Measurements from ENCODE around the gene DPYD. TPM values are rescaled to one million over a fixed set of nuclear protein-coding genes. Genes with fewer than 3 reads are reported as not detected.

The DPYD gene
- total RNA-seq, 1 donor from 2014 or later, result 8.8 TPM

- no peak overlapping the region for H3K4me3 Mint-ChIP-seq (ENCODE audit: unreplicated experiment)
- no peak for FAIRE-seq
Observed at GRCh38 chr1:97167246-97167645, 753.6 kb downstream of the DPYD start.

GRCh38 chr1:97166626-97167025, 754.2 kb downstream of the DPYD start:
- no peak overlapping the region for H3K9ac ChIP-seq (ENCODE audit: low read length)

More at GRCh38 chr1:97167246-97167645, 753.6 kb downstream of the DPYD start:
- Histone ChIP-seq H3K9ac (ENCODE audit: low read length) (no peak overlapping the region), H3K9me3 (ENCODE audit: insufficient read depth, low read depth, low read length) (no peaks in the 10 kb centered on the region), H3K4me2 (ENCODE audit: low read length) (no peak overlapping the region), H3K79me2 (ENCODE audit: insufficient read depth, low read length) (no peaks in the 10 kb centered on the region), H3K4me1 (ENCODE audit: insufficient read depth, low read length) (no peaks in the 10 kb centered on the region), H3K27ac (ENCODE audit: low read depth, low read length) (no peak overlapping the region), H4K20me1 (ENCODE audit: insufficient read depth, low read length) (no peaks in the 10 kb centered on the region), H3K36me3 (ENCODE audit: insufficient read depth, low read length) (no peaks in the 10 kb centered on the region), H3K27me3 (ENCODE audit: insufficient read depth, low read length) (no peaks in the 10 kb centered on the region), H3K4me3 (ENCODE audit: insufficient read depth, low read depth, low read length) (no peak overlapping the region), H2AFZ (ENCODE audit: low read depth, low read length) (no peak overlapping the region)
- TF ChIP-seq CTCF (IDR thresholded peaks at IDR 0.05; ENCODE audit: insufficient read depth, low read depth, low read length) (no peak), EZH2 (IDR thresholded peaks at IDR 0.05; ENCODE audit: insufficient read depth, low read length) (no peak)
- H3K36me3 Mint-ChIP-seq (ENCODE audit: low read depth, unreplicated experiment), result no peaks in the 10 kb centered on the region
- no peak overlapping the region for H3K27ac Mint-ChIP-seq (ENCODE audit: unreplicated experiment)
- no peak for DNase-seq (ENCODE audit: low read depth)
- H3K4me1 Mint-ChIP-seq (ENCODE audit: low read depth, unreplicated experiment), result no peaks in the 10 kb centered on the region
- peaks cover 2% of the 10 kb centered on the region for H3K9me3 Mint-ChIP-seq (ENCODE audit: unreplicated experiment)
- no peaks in the 10 kb centered on the region for H3K27me3 Mint-ChIP-seq (ENCODE audit: low read depth, unreplicated experiment)

More at GRCh38 chr1:97166626-97167025, 754.2 kb downstream of the DPYD start:
- FAIRE-seq (no peak), DNase-seq (ENCODE audit: low read depth) (no peak)
- Histone ChIP-seq H4K20me1 (ENCODE audit: insufficient read depth, low read length) (no peaks in the 10 kb centered on the region), H3K4me1 (ENCODE audit: insufficient read depth, low read length) (no peaks in the 10 kb centered on the region), H3K4me2 (ENCODE audit: low read length) (no peak overlapping the region), H3K27me3 (ENCODE audit: insufficient read depth, low read length) (no peaks in the 10 kb centered on the region), H3K4me3 (ENCODE audit: insufficient read depth, low read depth, low read length) (no peak overlapping the region), H3K79me2 (ENCODE audit: insufficient read depth, low read length) (no peaks in the 10 kb centered on the region), H3K36me3 (ENCODE audit: insufficient read depth, low read length) (no peaks in the 10 kb centered on the region), H3K27ac (ENCODE audit: low read depth, low read length) (no peak overlapping the region), H2AFZ (ENCODE audit: low read depth, low read length) (no peak overlapping the region), H3K9me3 (ENCODE audit: insufficient read depth, low read depth, low read length) (no peaks in the 10 kb centered on the region)
- TF ChIP-seq EZH2 (IDR thresholded peaks at IDR 0.05; ENCODE audit: insufficient read depth, low read length), result no peak
- no peak for TF ChIP-seq CTCF (IDR thresholded peaks at IDR 0.05; ENCODE audit: insufficient read depth, low read depth, low read length)
- Mint-ChIP-seq H3K27me3 (ENCODE audit: low read depth, unreplicated experiment) (no peaks in the 10 kb centered on the region), H3K4me1 (ENCODE audit: low read depth, unreplicated experiment) (no peaks in the 10 kb centered on the region), H3K9me3 (ENCODE audit: unreplicated experiment) (peaks cover 2% of the 10 kb centered on the region), H3K27ac (ENCODE audit: unreplicated experiment) (no peak overlapping the region), H3K36me3 (ENCODE audit: low read depth, unreplicated experiment) (no peaks in the 10 kb centered on the region), H3K4me3 (ENCODE audit: unreplicated experiment) (no peak overlapping the region)

Data from astrocyte (in vitro differentiated cells and primary cell).